Left renal cortex interstitium (tissue), 4 donors: ENCODE measurements around the gene PMPCA. TPM values are rescaled to one million over a fixed set of nuclear protein-coding genes. Genes with fewer than 3 reads are reported as not detected.
A peak's percentile ranks its signal among the peaks of the same experiment; 100 is the strongest.

Experiments
- DNase-seq, 4 donors: peaks; one replicate each; pipeline ENCODE4 v3.0.0-alpha.2; 2013; ENCODE audit warnings: low read depth in 4 of 4, low spot score in 2 of 4, missing footprints in 1 of 4
- polyA plus RNA-seq, 4 donors: library from polyadenylated mRNA; unstranded; fragments of 120-200 nt; gene quantifications; one replicate each; pipeline ENCODE4 v1.2.1, GENCODE V29; 2013; ENCODE audit not compliant: insufficient read length in 4 of 4

PMPCA gene
- polyA plus RNA-seq, 4 donors = 55.5 to 64.4 (median 62.1) TPM

DNA sequence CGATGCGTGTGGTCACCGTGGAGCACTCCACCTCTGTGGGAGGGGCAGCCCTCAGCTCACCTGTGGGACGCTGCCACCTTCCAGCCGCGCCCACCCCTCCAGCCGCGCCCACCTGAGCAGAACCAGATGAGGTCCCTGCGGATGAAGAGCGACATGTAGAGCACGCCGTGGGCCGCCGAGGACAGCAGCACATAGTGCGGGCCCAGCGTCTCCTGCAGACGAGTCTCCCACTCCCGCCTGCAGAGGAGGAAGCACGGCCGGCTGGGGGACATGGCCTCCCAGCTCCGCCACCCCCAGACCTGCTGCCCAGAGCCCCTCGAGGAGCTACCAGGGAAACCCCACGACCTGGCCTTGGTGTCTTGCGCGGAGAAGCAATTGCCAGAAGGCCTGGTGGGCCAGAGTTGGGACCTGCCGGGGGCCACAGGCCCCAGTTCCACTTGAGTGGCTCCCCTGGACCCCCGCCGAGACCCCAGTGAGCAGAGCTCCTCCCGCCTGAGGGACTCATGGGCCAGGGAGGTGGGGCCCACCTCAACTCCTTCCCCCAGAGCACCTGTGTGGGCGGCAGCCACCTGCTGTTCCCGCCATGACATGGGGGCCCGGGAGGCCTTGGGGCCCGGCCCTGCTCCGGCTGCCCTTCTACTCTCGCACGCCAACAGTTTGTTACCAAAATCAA lies 22.7 kb downstream of the PMPCA start:
- no peak for DNase-seq

DNA sequence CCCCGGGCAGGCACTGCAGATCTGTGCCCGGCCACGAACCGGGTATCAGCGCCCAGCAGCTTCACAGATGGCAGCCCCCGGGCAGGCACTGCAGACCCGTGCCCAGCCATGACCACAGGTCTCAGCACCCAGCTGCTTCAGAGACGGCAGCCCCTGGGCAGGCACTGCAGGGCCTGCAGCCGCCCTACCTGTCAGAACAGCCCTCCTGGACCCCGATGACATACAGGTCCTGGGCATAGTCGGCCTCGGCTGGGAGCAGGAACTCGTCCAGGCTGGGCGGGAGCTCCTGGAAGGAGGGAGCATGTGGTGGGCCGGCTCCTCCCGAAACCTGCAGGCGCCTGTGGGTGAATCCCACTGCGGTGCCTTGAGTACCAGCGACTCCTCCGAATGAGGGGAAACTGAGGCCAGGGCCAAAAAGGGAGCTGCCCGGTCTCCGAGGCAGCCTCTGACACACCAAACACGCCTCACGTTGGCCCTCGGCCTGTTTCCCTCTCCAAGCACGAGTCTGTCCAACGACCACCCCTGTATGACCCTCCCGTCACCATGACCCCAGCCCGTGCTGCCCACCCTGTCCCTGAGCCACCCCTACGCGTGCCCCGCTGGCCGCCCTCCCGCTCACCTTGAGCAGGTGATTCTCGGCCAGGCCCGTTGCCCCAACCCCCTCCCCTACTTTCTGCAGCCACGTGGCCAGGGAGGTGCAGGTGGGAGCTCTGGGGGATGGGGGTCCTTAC lies 23.6 kb downstream of the PMPCA start:
- DNase-seq = no peak

DNA sequence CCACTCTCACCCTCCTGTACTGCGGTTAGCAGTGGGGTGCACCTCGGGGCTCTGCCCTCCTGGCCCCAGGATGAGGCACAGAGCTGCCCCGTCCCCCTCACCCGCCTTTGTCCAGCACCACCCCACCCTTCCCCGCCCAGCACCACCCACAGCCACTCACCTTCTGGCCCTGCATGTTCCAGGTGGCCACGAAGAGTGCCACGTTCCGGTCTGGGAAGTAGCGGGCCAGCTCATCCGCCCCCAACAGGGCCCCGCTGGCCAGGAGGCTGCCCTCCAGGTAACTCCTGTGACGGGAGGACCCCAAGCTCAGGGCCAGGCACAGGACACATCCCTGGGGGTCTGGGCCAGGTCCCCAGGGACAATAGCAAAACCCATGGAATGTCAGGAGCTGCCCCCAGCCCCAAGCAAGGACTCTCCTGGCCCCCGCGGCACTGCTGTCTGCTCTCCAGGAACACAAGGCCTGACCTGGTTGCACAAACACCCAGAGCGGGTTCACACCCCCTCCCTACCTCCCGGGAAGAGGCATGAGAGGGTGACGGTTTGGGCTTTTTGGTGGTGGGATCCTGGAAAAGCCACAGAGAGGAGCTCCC lies 24.2 kb downstream of the PMPCA start:
- no peak for DNase-seq

DNA sequence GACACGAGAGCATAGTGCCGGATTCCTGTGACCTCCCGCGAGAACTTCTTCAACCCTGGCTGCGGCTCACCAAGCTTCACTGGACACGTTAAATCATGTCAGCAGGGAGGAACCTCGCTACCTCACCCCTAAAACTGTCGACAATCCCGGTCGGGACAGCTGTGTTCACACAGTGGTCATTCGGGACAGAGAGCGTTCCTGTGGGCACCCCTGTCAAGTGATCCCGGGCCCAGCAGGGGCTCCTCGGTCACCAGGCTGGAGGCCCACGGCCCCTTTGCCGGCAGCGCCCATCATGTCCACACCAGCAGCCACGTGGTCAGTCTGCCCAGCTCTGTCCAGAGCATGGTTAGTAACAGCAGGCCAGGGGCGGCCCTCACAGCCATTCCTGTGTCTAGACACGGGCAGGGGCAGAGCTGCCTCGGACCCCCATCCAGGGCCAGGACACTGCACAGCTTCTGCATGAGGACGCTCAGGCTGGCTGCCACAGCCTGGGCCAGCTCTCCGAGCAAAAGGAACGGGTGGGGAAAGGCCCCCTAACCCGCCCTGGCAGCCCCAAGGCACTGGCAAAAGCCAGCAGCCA lies 25.7 kb downstream of the PMPCA start:
- DNase-seq = no peak

DNA sequence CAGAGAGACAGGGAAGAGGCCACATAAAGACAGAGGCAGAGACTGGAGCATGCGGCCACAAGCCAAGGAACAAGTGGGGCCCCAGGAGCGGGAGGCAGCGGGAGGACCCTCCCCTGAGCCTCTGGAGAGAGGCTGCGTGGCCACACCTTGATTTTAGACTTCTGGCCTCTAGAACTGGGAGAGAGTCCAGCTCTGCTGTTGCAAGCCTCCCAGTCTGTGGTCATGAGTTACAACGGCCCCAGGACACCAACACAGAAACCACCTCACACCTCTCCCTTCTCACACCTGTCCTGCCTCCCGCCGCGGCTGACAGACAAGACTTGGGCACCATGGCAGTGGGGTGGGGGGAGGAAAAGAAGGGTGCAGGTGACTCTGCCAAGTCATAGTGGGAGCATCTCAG lies 27.0 kb downstream of the PMPCA start:
- DNase-seq = no peak

DNA sequence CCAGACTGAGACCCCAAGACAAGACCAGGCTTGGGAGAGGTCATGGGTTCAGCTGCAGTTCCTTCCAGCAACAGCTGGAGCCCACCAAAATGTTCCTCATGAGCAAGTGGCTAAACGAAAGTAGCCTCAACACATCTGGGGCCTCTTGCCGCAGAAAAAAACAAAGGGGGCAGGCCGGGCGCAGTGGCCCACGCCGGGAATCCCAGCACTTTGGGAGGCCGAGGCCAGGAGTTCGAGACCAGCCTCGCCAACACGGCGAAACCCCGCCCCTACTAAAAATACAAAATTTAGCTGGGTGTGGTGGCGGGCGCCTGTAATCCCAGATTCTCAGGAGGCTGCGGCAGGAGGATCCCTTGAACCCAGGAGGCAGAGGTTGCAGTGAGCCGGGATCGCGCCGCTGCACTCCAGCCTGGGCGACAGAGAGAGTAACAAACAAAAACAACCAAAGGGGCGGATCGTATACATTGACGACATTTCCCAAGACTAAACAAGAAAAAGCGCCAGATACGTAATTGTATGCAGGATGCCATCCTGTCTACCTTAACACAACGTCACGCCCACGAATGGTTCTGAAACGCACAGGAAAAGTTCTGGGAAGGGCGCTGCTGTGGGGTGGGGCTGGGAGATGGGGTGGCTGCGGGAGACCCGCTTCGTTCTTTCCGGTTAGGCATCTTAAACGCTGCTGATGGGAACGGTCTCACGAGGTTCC lies 27.5 kb downstream of the PMPCA start:
- DNase-seq = no peak

DNA sequence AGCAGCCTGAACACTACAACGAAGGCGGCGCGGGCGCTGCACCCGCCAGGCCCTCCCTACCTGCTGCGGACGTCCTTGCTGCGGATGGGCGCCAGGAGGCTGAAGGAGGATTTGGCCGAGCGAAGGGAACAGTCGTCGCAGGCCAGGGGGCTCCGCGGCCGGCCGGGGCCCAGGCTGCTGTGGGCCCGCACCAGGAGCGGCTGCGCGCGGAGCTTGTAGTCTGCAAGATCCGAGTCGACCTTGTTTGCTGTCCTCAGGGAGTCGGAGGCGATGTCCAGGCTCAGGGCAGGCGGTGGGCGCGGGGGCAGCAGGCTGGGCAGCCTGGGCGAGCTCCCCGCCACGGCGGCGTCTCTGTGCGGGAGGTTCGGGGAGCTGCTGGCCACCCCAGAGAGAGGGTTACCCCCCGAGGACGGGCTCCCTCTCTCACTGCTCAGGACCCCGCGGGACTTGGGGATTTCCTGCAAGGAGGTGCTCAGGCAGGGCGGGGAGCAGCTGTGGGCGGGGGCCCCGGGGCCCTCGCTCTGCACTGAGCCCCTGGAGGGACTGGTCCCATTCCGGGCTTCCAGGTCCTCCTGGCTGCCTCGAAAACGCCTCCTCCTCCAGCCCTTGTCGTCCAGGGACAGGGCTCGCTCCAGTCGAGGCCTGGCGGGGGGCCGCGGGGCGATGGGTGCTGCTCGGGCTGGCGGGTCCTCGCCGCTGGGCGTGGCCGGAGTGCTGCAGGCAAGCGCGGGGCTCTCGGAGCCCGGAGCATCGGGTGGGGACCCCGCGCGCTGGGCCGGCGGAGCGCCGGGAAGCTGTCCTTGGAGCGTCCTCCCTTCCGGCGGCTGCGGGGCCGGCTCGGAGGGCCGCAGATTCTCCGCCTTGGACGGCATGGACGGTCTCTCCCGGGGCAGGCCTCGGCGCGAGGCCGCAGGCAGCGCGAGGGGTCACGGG lies 28.4 kb downstream of the PMPCA start:
- no peak for DNase-seq

DNA sequence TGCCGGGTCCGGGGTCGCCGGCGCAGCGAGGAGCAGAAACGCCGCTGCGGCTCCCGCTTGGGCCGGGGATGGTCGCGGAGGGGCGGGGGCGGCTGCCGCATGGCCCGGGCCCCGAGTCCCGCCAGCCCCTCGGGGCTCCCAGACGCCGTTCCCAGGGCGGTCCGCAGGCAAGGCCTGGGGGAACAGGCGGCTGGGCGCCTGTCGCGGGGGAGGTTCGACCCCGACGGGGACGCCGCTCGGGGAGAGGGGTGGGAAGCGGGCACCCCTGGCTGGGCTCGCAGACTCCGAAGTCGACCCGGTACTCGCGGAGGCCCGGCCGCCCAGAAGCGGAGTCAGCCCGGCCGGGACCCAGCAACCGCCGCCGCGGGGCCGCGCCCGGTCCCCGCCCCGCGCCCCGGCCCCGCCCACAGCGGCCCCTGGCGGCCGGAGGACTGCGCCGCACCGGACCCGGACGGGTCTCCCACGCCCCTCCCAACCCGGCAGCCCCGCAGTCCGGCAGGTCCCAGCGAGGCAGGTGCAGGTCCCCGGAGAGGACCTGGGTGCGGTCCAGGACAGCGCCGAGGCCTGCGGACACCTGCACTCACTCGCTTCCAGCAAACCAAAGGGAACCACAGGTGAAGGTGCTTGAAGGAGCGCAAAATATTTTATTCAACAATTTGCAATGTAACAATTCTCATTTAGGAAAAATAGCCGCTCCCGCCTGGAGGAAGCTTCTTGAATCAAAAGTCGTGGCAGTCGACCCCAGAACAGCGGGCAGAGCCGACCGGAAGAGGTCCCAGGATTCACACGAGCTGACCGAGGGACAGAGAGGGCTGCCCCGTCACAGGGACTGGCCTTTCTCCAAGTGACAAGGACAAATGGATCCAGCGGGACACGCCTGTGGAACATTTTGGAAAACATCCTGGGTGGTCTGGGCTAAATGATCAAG lies 29.3 kb downstream of the PMPCA start, which contains the start of gene INPP5E:
Gene INPP5E (minus strand): TSS at position 365 of the 928 bp plus-strand sequence. CDS start 426 bp downstream, outside the sequence.
- DNase-seq = peak; percentile 23 to 61 (median 33)

DNA sequence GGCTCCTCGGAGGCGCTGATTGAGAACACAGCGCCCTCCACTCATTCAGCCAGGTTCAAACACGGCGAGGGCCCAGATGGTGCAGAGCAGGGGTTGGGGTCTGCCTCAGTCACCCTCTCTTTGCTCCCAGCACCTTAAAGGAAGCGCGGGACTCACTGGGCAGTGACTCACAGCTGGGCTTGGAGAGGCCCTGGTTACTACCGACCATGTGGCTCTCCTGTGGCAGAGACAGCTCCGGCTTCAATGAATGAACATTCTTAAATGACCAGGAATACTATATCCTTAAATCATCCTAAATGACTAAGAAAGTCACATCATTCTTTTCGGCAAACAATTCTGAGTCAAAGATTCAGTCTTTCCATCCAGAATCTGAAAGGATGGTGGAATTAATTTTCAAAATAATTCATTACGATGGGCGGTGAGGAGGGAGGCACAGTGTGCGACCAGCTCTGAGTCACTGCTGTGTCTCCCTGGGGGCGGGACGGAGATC lies 30.8 kb downstream of the PMPCA start:
- DNase-seq = no peak

DNA sequence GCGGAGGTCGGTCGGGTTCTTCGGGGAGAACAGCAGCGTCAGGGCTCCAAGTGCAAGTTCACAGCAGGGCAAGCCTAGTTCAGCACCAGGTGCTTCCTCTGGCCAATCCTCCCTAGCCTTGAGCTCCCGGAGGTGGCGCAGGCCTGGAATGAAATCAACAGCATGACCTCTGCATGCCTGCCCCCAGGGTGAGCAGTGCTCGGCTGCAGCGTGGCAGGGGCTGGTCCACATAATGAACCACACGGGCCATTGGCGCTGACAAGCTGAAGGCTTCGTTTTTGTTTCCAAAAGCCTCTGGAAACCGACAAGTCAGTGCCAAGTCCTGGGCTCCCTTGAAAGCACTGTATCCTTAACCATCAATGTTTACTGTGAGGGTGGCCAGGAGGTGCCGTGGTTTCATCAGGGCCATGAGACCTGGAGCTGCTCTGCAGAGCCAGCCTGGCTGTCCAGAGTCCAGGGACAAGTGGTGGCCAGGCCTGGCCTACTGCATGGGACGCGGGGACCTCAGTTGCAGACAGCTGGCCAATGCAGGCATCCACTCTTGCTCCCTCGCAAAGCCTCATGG lies 31.3 kb downstream of the PMPCA start:
- no peak for DNase-seq

DNA sequence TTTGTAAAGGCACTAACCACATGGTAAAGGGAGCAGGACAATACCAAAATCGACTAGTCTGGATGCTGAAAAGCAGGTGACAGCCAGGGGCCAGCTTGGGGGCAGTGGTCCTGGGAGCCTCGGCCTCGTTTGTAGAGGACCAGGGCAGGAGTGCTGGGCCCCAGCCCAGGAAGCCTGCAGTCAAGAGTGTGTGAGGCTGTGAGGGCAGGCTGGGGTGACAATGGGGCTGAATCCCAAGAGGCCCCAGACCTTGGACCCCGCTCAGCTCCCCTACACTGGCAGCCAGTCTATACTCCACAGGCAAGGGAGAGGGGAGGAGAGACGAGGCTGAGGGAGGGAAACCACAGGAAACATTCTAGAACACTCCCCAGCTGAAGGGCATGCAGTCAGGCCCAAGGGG lies 31.8 kb downstream of the PMPCA start:
- DNase-seq = no peak

DNA sequence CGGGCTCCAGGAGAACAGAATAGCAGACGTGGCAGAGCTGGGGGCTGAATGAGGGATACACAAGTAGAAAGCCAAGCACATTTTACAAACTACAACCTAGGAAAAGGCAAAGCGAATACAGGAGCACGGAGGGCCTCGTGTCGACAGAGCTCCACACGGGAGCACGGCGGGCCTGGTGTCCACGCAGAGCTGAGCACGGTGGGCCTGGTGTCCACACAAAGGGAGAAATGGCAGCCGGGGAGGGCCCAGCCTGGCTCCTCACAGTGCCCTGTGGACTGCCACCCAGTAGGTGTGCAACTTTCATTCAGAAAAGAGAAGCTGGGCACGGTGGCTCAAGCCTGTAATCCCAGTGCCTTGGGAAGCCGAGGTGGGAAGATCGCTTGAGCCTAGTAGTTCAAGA lies 32.6 kb downstream of the PMPCA start:
- DNase-seq = no peak

DNA sequence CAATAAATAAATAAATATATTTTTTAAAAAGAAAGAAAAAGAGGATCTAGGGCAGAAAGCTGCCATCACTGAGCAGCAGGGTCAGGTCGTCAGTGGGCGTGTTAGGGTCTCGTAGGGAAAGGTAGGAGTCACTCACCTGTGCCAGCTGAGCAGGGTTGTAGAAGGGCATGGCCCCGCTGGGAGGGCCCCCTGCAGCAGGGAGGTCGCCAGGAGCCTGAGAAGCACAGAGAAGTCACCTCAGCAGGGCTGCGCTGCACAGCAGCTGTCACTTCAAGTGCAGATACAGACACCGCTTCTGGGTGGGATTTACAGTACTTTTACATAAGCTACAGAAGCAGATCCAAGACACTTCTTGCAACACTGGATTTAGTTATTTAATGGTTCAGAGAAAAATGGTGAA lies 33.2 kb downstream of the PMPCA start:
- DNase-seq = no peak

DNA sequence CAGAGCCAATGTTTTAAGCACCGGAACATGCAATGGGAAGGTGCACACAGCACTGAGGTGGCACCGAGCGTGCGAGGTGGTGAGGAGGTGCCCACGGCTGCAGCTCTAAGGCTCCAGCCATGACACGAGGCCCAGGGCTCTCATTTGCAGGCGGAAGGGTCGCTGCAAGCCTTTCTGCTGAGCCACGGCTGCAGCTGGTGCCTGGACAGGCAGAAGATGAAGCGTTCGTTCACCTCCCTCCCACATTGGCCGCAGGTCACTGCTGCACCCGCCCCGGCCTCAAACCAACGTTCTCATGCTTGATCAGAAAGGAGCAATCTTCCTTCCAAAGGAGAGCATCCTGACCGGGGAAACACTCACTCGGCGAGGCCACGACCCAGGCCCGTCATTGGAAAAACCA lies 33.6 kb downstream of the PMPCA start:
- DNase-seq = no peak

DNA sequence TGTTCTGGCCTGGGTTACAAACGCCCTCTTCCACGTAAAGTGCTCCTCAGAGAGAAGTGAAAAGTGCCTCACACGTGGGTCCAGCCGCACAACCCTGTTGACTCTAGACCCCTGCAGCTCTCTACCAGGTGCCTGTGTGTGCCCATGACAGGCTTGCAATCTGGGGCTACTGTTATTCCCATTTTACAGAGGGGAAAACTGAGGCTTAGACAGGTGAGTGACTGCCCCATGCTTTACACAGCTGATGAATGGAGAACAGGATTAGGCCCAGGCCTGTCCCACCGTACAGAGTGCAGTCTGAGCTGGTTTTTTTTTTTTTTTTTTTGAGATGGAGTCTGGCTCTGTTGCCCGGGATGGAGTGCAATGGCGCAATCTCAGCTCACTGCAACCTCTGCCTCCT lies 35.3 kb downstream of the PMPCA start:
- DNase-seq = no peak

DNA sequence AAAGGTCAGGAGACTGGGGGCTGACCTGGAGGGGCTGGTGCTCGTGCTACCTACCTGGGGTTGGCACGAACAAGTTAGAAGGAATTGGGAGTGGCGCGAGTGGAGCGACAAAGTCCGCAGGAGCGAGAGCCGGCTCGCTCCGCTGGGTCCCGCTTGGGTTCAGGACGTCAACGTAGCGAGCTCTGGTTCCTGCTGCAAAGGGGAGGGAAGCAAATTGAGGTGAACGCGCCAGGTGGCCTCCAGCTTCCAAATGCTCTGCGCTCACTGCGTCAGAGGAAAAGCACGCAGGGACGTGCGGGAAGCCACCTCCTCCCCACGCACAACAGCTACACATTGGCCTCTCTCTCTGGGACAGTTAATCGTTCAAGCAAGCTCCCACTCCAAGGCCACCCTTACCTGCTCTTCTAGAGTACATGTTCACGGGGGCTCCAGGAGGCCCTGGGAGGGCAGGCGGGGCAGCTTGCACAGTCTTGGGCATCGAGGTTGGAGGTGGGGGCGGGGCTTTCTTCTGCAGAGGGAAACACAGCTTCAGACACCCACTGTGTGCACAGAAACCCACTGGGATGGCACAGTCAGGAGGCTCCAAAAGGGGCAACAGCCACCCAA lies 36.8 kb downstream of the PMPCA start:
- DNase-seq = no peak

DNA sequence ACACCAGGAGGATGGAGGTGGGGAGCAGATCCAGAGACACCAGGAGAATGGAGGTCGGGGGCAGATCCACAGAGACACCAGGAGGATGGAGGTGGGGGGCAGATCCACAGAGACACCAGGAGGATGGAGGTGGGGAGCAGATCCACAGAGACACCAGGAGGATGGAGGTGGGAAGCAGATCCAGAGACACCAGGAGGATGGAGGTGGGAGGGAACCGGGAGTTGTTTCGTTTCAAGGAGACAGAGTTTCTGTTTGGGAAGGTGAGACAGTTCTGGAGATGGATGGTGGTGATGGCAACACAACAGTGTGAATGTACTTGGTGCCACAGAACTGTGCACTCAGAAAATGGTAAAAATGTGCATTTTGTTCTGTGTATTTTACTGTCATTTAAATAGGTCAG lies 38.2 kb downstream of the PMPCA start:
- DNase-seq = no peak
